Measurements from ENCODE around the gene TNS4.

DNA sequence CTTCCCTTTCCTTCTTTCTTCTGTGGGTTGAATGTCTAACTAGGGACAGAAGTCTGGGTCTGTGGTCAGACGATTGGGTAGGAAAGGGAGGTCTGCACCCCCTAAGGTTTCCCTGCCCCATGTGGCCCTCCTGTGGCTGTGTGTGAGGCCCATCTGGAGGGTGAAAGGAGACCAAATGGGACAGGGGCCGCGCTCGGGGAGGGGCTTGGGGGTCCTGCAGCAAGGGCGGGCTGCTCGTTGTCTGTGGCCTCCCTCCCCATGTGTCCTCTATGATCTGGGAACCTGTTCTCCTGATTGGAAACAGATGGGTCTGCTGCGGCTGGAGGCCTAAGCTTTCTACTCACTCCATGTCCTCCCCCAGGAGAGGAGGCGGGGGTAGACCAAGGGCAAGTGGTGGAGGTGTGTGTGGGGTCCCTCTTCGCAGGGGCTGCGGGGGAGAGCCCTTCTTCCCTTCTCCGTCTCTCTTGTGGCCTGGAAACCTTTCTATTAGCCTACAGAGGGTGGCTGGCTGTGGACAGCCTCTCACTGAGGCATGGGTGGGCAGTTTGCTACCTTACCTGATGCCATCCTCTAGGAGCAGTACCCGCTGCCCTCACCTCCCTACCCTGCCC is 39.6 kb downstream of the TNS4 start:
- TF ChIP-seq, protein P1, sequence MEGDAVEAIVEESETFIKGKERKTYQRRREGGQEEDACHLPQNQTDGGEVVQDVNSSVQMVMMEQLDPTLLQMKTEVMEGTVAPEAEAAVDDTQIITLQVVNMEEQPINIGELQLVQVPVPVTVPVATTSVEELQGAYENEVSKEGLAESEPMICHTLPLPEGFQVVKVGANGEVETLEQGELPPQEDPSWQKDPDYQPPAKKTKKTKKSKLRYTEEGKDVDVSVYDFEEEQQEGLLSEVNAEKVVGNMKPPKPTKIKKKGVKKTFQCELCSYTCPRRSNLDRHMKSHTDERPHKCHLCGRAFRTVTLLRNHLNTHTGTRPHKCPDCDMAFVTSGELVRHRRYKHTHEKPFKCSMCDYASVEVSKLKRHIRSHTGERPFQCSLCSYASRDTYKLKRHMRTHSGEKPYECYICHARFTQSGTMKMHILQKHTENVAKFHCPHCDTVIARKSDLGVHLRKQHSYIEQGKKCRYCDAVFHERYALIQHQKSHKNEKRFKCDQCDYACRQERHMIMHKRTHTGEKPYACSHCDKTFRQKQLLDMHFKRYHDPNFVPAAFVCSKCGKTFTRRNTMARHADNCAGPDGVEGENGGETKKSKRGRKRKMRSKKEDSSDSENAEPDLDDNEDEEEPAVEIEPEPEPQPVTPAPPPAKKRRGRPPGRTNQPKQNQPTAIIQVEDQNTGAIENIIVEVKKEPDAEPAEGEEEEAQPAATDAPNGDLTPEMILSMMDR (IDR thresholded peaks at IDR 0.05; ENCODE audit: low read length): no peak
- no peak for TF ChIP-seq EZH2 (optimal IDR thresholded peaks at IDR 0.05; ENCODE audit: low read depth, low read length)
